Vagina (tissue), 2 donors: ENCODE data around the gene MYO1E.

Experiments
- POLR2A ChIP-seq, 2 donors: fragments of 450-650 bp; IDR thresholded peaks; one replicate each; pipeline ENCODE4 v1.6.1; 2017; ENCODE audit warnings: antibody characterized with exemption in 2 of 2, mild to moderate bottlenecking in 2 of 2, moderate library complexity in 2 of 2
- POLR2AphosphoS5 ChIP-seq, 2 donors: sonication (generic); formaldehyde crosslinking; IDR thresholded peaks; one replicate each; pipeline ENCODE4 v1.9.0; 2017; ENCODE audit warnings: antibody characterized with exemption in 2 of 2, mild to moderate bottlenecking in 2 of 2, low read depth in 1 of 2; ENCODE audit not compliant: insufficient read depth in 1 of 2
- TF ChIP-seq, protein P1 (sequence below), 3 experiments: fragments of 450-650 bp in 2 of 3; fragments of 200-600 bp in 1 of 3; sonication (generic) in 1 of 3; IDR thresholded peaks; one replicate each; pipeline ENCODE4 v1.5.1; 2017 to 2019; ENCODE audit warnings: antibody characterized with exemption in 3 of 3, mild to moderate bottlenecking in 2 of 3, moderate library complexity in 2 of 3

DNA sequence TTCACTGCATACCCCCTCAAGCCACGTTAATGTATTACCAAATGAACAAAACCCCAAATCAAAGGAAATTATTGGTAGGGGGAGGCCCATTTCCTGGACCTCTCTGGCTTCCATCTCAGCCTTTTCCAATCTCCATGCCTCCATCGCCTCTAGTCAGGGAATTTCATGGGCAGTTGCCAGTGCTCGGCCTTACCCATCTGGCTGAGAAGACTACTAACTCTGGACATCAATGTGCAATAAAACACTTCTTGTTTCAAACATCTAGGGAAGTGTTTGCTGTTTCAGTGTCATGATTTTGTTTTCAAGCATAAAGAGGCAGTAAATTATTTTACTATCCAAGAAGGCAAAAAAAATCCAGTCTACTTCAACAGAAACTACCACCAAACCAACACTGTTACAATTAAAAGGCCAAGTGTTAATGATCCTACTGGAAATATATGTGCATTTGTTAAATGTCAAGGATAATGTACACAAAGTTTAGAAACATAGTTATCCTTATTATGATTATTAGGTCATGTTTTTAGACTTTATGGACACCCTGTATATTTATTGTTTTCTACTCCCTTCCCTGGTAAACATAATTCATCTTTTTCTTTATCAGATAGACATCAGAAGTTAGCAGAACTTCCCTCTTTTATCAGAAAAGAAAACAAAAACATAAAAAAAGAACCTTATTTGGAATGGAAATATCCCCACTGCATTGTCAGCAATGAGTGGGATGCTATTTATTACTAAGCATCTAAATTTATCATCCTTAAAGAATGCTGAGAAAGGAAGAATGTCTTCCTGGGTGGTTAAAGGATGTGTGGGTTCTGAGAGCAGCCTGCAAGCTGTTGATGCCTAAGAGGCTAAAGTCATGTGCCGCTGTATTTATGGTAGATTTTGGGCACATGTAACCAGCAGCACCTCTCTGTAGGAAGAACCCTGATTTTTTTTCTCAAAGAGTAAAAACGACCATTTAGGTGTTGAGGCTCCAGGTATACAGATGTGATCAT lies 150.9 kb downstream of the MYO1E start:
- TF ChIP-seq, protein P1, sequence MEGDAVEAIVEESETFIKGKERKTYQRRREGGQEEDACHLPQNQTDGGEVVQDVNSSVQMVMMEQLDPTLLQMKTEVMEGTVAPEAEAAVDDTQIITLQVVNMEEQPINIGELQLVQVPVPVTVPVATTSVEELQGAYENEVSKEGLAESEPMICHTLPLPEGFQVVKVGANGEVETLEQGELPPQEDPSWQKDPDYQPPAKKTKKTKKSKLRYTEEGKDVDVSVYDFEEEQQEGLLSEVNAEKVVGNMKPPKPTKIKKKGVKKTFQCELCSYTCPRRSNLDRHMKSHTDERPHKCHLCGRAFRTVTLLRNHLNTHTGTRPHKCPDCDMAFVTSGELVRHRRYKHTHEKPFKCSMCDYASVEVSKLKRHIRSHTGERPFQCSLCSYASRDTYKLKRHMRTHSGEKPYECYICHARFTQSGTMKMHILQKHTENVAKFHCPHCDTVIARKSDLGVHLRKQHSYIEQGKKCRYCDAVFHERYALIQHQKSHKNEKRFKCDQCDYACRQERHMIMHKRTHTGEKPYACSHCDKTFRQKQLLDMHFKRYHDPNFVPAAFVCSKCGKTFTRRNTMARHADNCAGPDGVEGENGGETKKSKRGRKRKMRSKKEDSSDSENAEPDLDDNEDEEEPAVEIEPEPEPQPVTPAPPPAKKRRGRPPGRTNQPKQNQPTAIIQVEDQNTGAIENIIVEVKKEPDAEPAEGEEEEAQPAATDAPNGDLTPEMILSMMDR (IDR thresholded peaks at IDR 0.05): no peak
- TF ChIP-seq POLR2A (IDR thresholded peaks at IDR 0.05) (no peak), POLR2AphosphoS5 (IDR thresholded peaks at IDR 0.05; ENCODE audit: insufficient read depth in 1 of 2, low read depth in 1 of 2) (peak in 1 of 2 donors; percentile 59)
